ENCODE data around the gene DCAF11. TPM values are rescaled to one million over a fixed set of nuclear protein-coding genes. Genes with fewer than 3 reads are reported as not detected.

DCAF11 gene
- polyA plus RNA-seq, 5 donors, result 59.5 to 74.4 (median 65.9) TPM

- DNase-seq, result no peak
These were observed 1.7 kb downstream of the DCAF11 start for GRCh38 chr14:24116128-24116814.

GRCh38 chr14:24117179-24117578 is 2.6 kb downstream of the DCAF11 start:
- no peak for DNase-seq

- DNase-seq, result no peak
These were observed 5.1 kb downstream of the DCAF11 start for GRCh38 chr14:24119691-24120090.

- no peak for DNase-seq
These were observed 6.6 kb downstream of the DCAF11 start for GRCh38 chr14:24121210-24121609.

- DNase-seq, result no peak
These were observed 7.8 kb downstream of the DCAF11 start for GRCh38 chr14:24122416-24122815.

- DNase-seq, result no peak
These were observed 8.3 kb downstream of the DCAF11 start for GRCh38 chr14:24122898-24123297.

- DNase-seq, result no peak
These were observed 9.1 kb downstream of the DCAF11 start for GRCh38 chr14:24123424-24124417.

GRCh38 chr14:24126939-24127338 is 12.4 kb downstream of the DCAF11 start:
- no peak for DNase-seq

GRCh38 chr14:24127673-24128072 is 13.1 kb downstream of the DCAF11 start:
- DNase-seq, result no peak

GRCh38 chr14:24129410-24129998 is 14.9 kb downstream of the DCAF11 start:
- DNase-seq, result no peak

GRCh38 chr14:24130380-24130716 is 15.8 kb downstream of the DCAF11 start, which contains the start of gene FITM1:
TSS of gene FITM1 (plus strand) at chr14:24130659. CDS start at chr14:24131564, 905 bp downstream.
- DNase-seq, result no peak

GRCh38 chr14:24130717-24131548 is 16.4 kb downstream of the DCAF11 start:
- no peak for DNase-seq

- no peak for DNase-seq
These were observed 17.0 kb downstream of the DCAF11 start for GRCh38 chr14:24131549-24131966.

GRCh38 chr14:24132061-24132685 is 17.6 kb downstream of the DCAF11 start:
- no peak for DNase-seq

- DNase-seq, result no peak
These were observed 18.4 kb downstream of the DCAF11 start for GRCh38 chr14:24132976-24133375.

- DNase-seq, result no peak
These were observed 19.2 kb downstream of the DCAF11 start for GRCh38 chr14:24133735-24134134.

- no peak for DNase-seq
These were observed 20.9 kb downstream of the DCAF11 start for GRCh38 chr14:24135584-24135833.

GRCh38 chr14:24135834-24136683 is 21.5 kb downstream of the DCAF11 start, which contains the start of gene PSME1:
TSS of gene PSME1 (plus strand) at chr14:24136194. CDS start at chr14:24136263, 69 bp downstream.
- peak; percentile 90 to 91 for DNase-seq

GRCh38 chr14:24136684-24137528 is 22.3 kb downstream of the DCAF11 start:
- no peak for DNase-seq

Measured in right lung (tissue), 5 donors.